Measurements from ENCODE around the gene MAPKAPK2.

GRCh38 chr1:206729507-206729906, 44.8 kb downstream of the MAPKAPK2 start:
- TF ChIP-seq YY1 (IDR thresholded peaks at IDR 0.05; ENCODE audit: insufficient read depth, insufficient read length) (no peak), ZNF274 (IDR thresholded peaks at IDR 0.05; ENCODE audit: low read depth, low read length) (no peak), SUZ12 (IDR thresholded peaks at IDR 0.05; ENCODE audit: extremely low read depth, insufficient read depth, insufficient read length) (no peak)
